Kidney (tissue), 14 donors: ENCODE results near the gene SDC3. TPM values are rescaled to one million over a fixed set of nuclear protein-coding genes. Genes with fewer than 3 reads are reported as not detected.

ENCODE experiments used
- DNase-seq, 5 donors: peaks; one replicate each; pipeline ENCODE4 v3.0.0-alpha.2; 2013 to 2020
- FAIRE-seq: peaks from 2 replicates; lab custom pipeline; 2012; peaks lifted over from hg19 to GRCh38; lab: Jason Lieb, UNC
- H3K27ac ChIP-seq, 2 donors: one replicate each; pipeline ENCODE4 v1.7.0; 2013; ENCODE audit warnings: low read depth in 2 of 2, low read length in 2 of 2, inconsistent platforms in 1 of 2
- H3K27me3 ChIP-seq: one replicate; pipeline ENCODE4 v1.7.1; 2013; ENCODE audit warnings: low read length, inconsistent platforms; ENCODE audit not compliant: control insufficient read depth, insufficient read depth
- H3K36me3 ChIP-seq, 3 donors: one replicate each; pipeline versions ENCODE4 v1.7.0 to v1.7.1; 2013; ENCODE audit warnings: low read length in 3 of 3, control low read depth in 1 of 3, inconsistent platforms in 1 of 3; ENCODE audit not compliant: insufficient read depth in 3 of 3, control insufficient read depth in 2 of 3
- H3K4me1 ChIP-seq, 3 donors: one replicate each; pipeline versions ENCODE4 v1.7.0 to v1.7.1; 2013; ENCODE audit warnings: low read length in 3 of 3, inconsistent platforms in 1 of 3, low read depth in 1 of 3; ENCODE audit not compliant: control insufficient read depth in 2 of 3, insufficient read depth in 2 of 3
- H3K4me3 ChIP-seq, 3 donors: one replicate each; pipeline versions ENCODE4 v1.7.0 to v1.8.1; 2013; ENCODE audit warnings: low read length in 3 of 3, control low read depth in 1 of 3, inconsistent platforms in 1 of 3
- H3K9ac ChIP-seq, 3 donors: one replicate each; pipeline versions ENCODE4 v1.7.0 to v1.7.1; 2013; ENCODE audit warnings: low read length in 3 of 3, control low read depth in 1 of 3, inconsistent platforms in 1 of 3
- H3K9me3 ChIP-seq, 3 donors: one replicate each; pipeline versions ENCODE4 v1.7.0 to v1.7.1; 2013; ENCODE audit warnings: low read length in 3 of 3, control low read depth in 1 of 3, inconsistent platforms in 1 of 3; ENCODE audit not compliant: control insufficient read depth in 2 of 3, insufficient read depth in 1 of 3
- intact Hi-C: fragments of 100-400 bp; cut with DNase I; formaldehyde crosslinking; loops from one replicate; pipeline ENCODE4 v1.11.1; 2022
- polyA plus RNA-seq: library from polyadenylated mRNA; stranded (reverse); fragments of 350-450 nt; fragmentation: Illumina TruSeq; extraction: RNeasy Lipid Tissue Mini Kit (QIAGEN cat#74804); gene quantifications from one replicate; pipeline ENCODE4 v1.2.3, GENCODE V29; 2014; ENCODE audit warnings: low read depth, low replicate concordance; ENCODE audit not compliant: insufficient read depth
- total RNA-seq: library from RNA; stranded (reverse); fragmentation: NEBNext Ultra II Directional; extraction: Animal tissue kit (Norgen Biotek cat#: 25700); gene quantifications from one replicate; pipeline ENCODE4 v1.2.1, GENCODE V29; 2021
- TF ChIP-seq, protein P1 (sequence below): IDR thresholded peaks from 3 replicates; pipeline ENCODE4 v1.5.1; 2012; ENCODE audit warnings: mild to moderate bottlenecking, moderate library complexity, borderline replicate concordance; ENCODE audit not compliant: insufficient read depth; ENCODE audit errors: extremely low read depth
- donor health status: control.
- donor health status: control.
- donor health status: control.
- donor health status: control.
- donor health status: control.
- donor health status: DM: yes; HTN: yes; CAD: no.
- donor health status: Normal renal cell carcinoma (clear cell type).

The SDC3 gene
- total and polyA plus RNA-seq, 2 donors from 2014 or later = 11.0 to 58.7 TPM

DNA sequence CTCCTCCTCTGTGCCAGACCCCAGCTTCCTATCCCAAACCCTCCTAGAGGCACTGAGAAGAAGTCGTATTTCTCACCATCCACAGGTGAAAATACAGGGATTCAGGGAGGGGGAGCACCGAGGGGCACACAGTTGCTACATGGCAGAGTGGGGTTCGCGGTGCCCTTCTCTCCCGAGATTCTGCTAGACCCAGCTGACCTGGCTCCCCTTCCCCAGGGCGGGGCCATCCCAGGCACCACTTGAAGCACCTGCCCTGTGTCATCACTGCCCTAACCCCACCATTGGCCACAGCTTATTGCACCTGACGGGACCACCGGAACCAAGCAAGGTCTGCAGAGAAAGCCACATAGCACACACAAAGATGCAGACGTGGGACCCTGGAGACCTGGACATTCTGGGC is 30.5 kb downstream of the SDC3 start:
- FAIRE-seq (no peak), DNase-seq (no peak)
- Histone ChIP-seq H3K4me3 (no peak overlapping the region), H3K36me3 (no peaks in the 10 kb centered on the region), H3K4me1 (peaks cover 0 to 3% (median 0%) of the 10 kb centered on the region in 3 donors), H3K27me3 (no peaks in the 10 kb centered on the region), H3K9me3 (peaks cover 0 to 2% (median 0%) of the 10 kb centered on the region in 3 donors), H3K27ac (peak overlapping the region in 1 of 2 donors; percentile 23), H3K9ac (no peak overlapping the region)
- TF ChIP-seq, protein P1, sequence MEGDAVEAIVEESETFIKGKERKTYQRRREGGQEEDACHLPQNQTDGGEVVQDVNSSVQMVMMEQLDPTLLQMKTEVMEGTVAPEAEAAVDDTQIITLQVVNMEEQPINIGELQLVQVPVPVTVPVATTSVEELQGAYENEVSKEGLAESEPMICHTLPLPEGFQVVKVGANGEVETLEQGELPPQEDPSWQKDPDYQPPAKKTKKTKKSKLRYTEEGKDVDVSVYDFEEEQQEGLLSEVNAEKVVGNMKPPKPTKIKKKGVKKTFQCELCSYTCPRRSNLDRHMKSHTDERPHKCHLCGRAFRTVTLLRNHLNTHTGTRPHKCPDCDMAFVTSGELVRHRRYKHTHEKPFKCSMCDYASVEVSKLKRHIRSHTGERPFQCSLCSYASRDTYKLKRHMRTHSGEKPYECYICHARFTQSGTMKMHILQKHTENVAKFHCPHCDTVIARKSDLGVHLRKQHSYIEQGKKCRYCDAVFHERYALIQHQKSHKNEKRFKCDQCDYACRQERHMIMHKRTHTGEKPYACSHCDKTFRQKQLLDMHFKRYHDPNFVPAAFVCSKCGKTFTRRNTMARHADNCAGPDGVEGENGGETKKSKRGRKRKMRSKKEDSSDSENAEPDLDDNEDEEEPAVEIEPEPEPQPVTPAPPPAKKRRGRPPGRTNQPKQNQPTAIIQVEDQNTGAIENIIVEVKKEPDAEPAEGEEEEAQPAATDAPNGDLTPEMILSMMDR = no peak
- intact Hi-C loops = no loop called here

DNA sequence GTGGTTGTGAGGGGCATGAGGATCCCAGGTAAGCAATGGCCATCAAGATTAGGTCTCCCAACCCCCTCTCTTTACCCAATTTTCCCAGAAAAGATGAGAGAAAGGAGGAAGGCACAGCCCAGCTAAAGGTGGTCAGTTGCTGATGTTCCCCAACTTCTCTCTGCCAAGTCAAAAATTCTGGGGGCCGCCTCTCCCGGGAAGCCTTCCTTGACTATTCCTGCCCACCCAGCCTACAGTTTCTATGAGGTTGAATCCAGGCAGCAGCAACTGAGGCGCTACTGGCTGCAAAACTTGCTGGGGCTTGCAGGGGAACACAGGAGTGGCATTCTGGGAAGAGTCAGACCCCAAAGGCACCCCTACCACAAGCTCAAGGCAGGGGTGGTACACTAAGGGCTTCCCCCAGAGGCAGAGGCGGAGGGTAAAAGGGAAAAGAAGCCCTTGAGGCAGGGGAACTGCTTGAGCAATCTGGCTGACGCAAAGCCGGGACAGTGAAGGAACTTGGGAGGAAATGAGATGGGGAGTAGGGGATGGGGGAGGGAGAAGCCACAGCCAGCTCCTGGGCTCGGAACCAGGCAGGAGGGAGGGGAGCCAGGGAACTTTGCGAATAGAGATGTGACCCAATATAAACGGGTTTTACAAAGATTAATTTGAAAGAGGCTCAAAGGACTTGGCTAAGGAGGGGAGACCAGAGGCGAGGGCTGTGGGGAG is 31.2 kb downstream of the SDC3 start:
- peak in 1 of 5 donors; percentile 90 for DNase-seq
- intact Hi-C loops = no loop called here

DNA sequence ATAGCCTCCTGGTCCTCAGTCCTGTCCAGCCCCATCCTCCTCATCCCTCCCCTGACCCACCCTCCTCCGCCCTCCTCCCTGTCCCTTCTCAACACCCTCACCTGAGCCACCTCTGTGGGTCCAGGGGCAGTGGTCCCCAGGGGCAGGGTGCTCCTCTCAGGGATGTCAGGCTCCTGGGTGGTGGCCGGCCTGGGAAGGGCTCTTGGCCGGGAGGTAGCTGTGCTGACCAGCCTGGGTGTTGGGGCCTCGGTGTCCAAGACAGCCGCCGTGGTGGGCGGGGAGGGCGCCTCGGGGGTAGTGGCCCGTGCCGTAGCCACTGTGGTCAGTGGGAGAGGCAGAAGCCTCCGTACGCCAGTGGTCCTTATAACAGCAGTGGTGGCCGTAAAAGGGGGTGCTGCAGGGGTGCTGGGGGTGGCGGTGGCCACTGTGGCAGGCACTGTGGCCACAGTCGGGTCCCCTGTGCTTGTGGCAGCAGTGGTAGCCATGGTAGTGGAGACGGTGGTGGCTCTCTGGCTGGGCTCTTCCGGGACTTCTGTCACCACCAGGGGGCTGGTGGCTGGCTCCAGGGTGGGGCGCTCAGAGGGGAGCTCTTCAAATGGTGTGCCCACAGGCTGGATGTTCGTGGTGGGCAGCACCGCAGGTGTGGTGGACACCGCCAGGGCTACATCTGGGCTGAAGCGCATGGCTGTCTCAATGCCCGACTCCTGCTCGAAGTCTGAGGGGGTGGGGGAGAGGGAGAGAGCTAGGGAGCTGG is 31.9 kb downstream of the SDC3 start:
- H3K4me3 ChIP-seq = no peak overlapping the region
- peaks cover 0 to 3% (median 0%) of the 10 kb centered on the region in 3 donors for H3K4me1 ChIP-seq
- DNase-seq = no peak
- intact Hi-C loops = no loop called here
- peaks cover 0 to 8% (median 4%) of the 10 kb centered on the region in 3 donors for H3K36me3 ChIP-seq
- H3K27me3 ChIP-seq = no peaks in the 10 kb centered on the region
- TF ChIP-seq, protein P1 = no peak
- peak overlapping the region in 1 of 3 donors; percentile 19 for H3K9ac ChIP-seq
- no peak overlapping the region for H3K27ac ChIP-seq
- FAIRE-seq = no peak
- H3K9me3 ChIP-seq = peaks cover 0 to 10% (median 2%) of the 10 kb centered on the region in 3 donors

More for the DNA sequence above, 31.2 kb downstream of the SDC3 start:
- Histone ChIP-seq H3K27me3 (no peaks in the 10 kb centered on the region), H3K4me3 (no peak overlapping the region), H3K9me3 (peaks cover 0 to 8% (median 2%) of the 10 kb centered on the region in 3 donors), H3K36me3 (peaks cover 0 to 4% (median 0%) of the 10 kb centered on the region in 3 donors), H3K4me1 (peaks cover 0 to 3% (median 0%) of the 10 kb centered on the region in 3 donors), H3K9ac (peak overlapping the region in 1 of 3 donors; percentile 19), H3K27ac (no peak overlapping the region)
- TF ChIP-seq, protein P1 = no peak
- FAIRE-seq = no peak
